Colonic mucosa (tissue), 4 donors: ENCODE measurements around the gene PDK3. TPM values are rescaled to one million over a fixed set of nuclear protein-coding genes. Genes with fewer than 3 reads are reported as not detected.

Experiments used
- DNase-seq: peaks from one replicate; pipeline ENCODE4 v3.0.0-alpha.2; 2020
- H3K27ac ChIP-seq: fragments of 200-600 bp; one replicate; pipeline ENCODE4 v1.8.0; 2021
- H3K27me3 ChIP-seq: fragments of 200-600 bp; one replicate; pipeline ENCODE4 v1.8.0; 2021
- H3K36me3 ChIP-seq: fragments of 200-600 bp; one replicate; pipeline ENCODE4 v1.8.0; 2021
- H3K4me1 ChIP-seq: fragments of 200-600 bp; one replicate; pipeline ENCODE4 v1.8.0; 2021; ENCODE audit warnings: mild to moderate bottlenecking
- H3K4me3 ChIP-seq: fragments of 200-600 bp; one replicate; pipeline ENCODE4 v1.8.0; 2021
- H3K9ac ChIP-seq, 2 donors: one replicate each; pipeline ENCODE4 v1.7.0; 2013; ENCODE audit warnings: control low read depth in 2 of 2, low read depth in 2 of 2, low read length in 2 of 2
- H3K9me3 ChIP-seq: fragments of 200-600 bp; one replicate; pipeline ENCODE4 v1.8.0; 2021
- intact Hi-C: fragments of 100-400 bp; cut with DNase I; formaldehyde crosslinking; loops from one replicate; pipeline ENCODE4 v1.14.1; 2022
- total RNA-seq, 2 donors: library from RNA; stranded (reverse); fragmentation: NEBNext Ultra II Directional in 1 of 2; extraction: Animal tissue kit (Norgen Biotek cat#: 25700) in 1 of 2; gene quantifications; one replicate each; pipeline ENCODE4 v1.2.1, GENCODE V29; 2021
- TF ChIP-seq, protein P1 (sequence below): fragments of 200-600 bp; IDR thresholded peaks from one replicate; pipeline ENCODE4 v1.8.0; 2022; ENCODE audit warnings: antibody characterized with exemption, mild to moderate bottlenecking
- donor health status: healthy.
- donor health status: DM: no; HTN: no; CAD: no.
- donor health status: DM: no; HTN: no; CAD: no.

The PDK3 gene
- total RNA-seq, 2 donors from 2014 or later: 18.5 to 37.7 TPM

DNA sequence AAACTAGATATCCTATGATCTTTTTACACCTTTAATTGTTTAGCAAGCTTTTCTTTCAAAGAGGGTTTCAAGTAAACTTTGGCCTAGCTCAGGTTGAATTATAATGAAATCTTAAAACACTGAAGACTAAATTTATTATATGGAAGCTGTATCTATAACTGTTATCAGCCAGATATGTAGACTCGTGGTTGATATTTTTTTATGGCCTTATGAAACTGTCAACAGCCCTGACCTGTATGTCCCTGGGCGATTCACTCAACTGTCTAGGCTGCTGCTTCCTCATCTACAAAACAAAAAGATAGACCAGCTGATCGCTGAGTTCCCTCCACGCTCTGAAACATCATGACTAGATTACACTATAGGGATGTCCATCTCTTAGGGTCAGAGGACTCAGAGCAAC lies 21.2 kb upstream of the PDK3 start:
- Histone ChIP-seq H3K9ac (no peak overlapping the region), H3K9me3 (no peaks in the 10 kb centered on the region), H3K36me3 (no peaks in the 10 kb centered on the region), H3K27me3 (no peaks in the 10 kb centered on the region), H3K4me1 (no peaks in the 10 kb centered on the region), H3K27ac (no peak overlapping the region), H3K4me3 (no peak overlapping the region)
- TF ChIP-seq, protein P1, sequence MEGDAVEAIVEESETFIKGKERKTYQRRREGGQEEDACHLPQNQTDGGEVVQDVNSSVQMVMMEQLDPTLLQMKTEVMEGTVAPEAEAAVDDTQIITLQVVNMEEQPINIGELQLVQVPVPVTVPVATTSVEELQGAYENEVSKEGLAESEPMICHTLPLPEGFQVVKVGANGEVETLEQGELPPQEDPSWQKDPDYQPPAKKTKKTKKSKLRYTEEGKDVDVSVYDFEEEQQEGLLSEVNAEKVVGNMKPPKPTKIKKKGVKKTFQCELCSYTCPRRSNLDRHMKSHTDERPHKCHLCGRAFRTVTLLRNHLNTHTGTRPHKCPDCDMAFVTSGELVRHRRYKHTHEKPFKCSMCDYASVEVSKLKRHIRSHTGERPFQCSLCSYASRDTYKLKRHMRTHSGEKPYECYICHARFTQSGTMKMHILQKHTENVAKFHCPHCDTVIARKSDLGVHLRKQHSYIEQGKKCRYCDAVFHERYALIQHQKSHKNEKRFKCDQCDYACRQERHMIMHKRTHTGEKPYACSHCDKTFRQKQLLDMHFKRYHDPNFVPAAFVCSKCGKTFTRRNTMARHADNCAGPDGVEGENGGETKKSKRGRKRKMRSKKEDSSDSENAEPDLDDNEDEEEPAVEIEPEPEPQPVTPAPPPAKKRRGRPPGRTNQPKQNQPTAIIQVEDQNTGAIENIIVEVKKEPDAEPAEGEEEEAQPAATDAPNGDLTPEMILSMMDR: no peak
- intact Hi-C loops: no loop called here
- DNase-seq: no peak

DNA sequence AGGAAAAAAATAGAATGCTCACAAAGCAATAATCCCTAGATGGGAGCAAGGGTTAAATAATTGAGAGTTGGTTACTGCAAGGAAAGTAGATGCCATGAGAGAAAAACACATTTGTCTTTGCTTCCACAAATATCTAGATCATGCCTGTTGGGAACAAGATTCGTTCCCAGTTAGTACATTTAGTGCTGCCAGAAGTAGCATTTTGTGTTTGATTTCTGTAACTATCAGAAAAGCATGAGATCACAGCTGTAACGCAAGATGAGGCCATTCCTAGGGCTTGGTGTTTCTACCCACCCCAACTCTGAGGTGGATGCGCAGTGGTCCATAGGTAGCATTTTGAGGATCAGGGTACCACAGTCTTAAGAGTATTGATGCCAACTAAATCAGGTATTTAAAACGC lies 20.4 kb upstream of the PDK3 start:
- TF ChIP-seq, protein P1: no peak
- H3K4me3 ChIP-seq: no peak overlapping the region
- H3K9me3 ChIP-seq: no peaks in the 10 kb centered on the region
- H3K4me1 ChIP-seq: no peaks in the 10 kb centered on the region
- H3K9ac ChIP-seq: no peak overlapping the region
- intact Hi-C loops: no loop called here
- DNase-seq: no peak
- H3K36me3 ChIP-seq: no peaks in the 10 kb centered on the region
- no peak overlapping the region for H3K27ac ChIP-seq
- no peaks in the 10 kb centered on the region for H3K27me3 ChIP-seq

DNA sequence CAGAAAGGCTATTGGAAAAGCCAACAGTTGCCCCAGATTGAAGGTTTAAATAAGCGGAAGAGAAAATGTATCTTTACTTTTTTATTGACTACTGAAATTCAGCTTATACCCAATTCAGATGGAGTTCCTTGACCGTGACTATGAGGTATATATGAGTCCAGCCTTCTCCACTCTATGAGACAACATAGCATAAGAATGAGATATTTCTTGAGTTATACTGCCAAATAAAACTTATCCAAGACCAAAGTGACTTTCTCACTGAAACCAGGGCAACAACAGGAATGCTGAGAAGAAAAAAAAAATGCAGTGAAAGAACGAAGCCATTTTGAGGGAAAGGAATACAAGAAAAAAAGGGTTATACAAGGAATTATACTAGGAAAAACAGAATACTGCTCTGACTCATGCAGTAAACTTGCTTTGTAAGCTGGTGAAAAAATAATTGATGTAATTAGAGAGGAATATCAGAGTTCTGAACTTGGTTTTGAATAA lies 16.3 kb upstream of the PDK3 start:
- no peak overlapping the region for H3K27ac ChIP-seq
- no peak overlapping the region for H3K4me3 ChIP-seq
- no peaks in the 10 kb centered on the region for H3K9me3 ChIP-seq
- intact Hi-C loops: no loop called here
- H3K36me3 ChIP-seq: no peaks in the 10 kb centered on the region
- DNase-seq: no peak
- H3K9ac ChIP-seq: no peak overlapping the region
- H3K27me3 ChIP-seq: no peaks in the 10 kb centered on the region
- H3K4me1 ChIP-seq: no peaks in the 10 kb centered on the region
- TF ChIP-seq, protein P1: no peak

DNA sequence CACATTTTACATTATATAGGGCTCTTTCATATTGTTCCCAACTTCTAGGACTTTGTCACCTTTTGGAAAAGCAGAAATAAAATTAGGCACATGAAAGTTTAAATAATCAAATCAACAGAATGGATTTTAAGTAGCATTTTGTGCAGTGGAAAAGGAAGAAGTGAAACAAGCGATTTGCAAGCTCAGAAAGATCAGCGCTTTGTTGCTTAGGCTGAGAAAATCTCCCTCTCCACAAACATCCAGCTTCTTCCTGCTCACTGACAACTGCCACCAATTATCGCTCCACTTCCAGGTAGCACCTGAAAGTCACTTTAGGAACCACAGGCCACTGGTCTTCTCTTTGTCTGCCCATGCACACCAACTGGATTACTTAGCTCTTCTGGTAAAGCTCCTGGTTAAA lies 2.0 kb upstream of the PDK3 start:
- intact Hi-C loops: no loop called here

DNA sequence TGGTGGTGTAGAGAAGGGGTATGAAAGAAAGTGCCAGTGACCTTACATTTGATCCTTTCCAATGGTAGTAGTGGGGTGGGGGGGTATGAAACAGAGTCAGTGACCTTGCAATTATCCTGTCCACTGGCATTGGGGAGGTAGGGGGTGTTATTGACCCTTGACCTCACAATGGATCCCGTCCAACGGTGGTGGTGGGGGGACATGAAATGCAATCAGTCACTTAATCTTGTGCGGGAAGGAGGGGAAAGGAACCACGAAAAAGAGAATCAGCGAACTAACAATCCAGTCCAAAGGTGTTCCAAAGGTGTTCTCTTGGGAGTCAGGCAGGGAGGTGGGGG lies 619 bp upstream of the PDK3 start:
- DNase-seq: no peak
- Histone ChIP-seq H3K27me3 (no peaks in the 10 kb centered on the region), H3K36me3 (no peaks in the 10 kb centered on the region), H3K27ac (peak overlapping the region; percentile 84), H3K4me3 (peak overlapping the region; percentile 71), H3K9me3 (no peaks in the 10 kb centered on the region), H3K9ac (peak overlapping the region; percentile 54 to 70), H3K4me1 (no peaks in the 10 kb centered on the region)
- intact Hi-C loops: no loop called here
- TF ChIP-seq, protein P1: no peak

More for the DNA sequence above, 2.0 kb upstream of the PDK3 start:
- Histone ChIP-seq H3K36me3 (no peaks in the 10 kb centered on the region), H3K4me1 (no peaks in the 10 kb centered on the region), H3K9me3 (no peaks in the 10 kb centered on the region), H3K4me3 (no peak overlapping the region), H3K9ac (no peak overlapping the region), H3K27ac (no peak overlapping the region), H3K27me3 (no peaks in the 10 kb centered on the region)
- TF ChIP-seq, protein P1: no peak
- no peak for DNase-seq

DNA sequence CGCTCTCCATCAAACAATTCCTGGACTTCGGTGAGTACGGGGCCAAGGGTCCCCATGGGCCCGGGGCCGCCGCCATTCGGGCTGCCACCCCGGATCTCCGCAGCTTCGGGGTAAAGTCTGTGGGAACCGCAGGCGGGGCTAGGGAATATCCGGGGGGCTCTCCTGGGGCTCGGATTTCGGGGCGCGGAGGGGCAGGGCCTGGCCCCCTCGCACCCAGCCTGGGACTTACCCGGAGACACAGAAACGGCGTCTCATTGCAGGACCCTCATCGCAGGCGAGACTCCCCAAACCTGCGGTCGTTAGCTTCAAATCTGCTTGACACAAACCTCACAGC lies 413 bp downstream of the PDK3 start:
- H3K9ac ChIP-seq: peak overlapping the region; percentile 16 to 81
- no peaks in the 10 kb centered on the region for H3K9me3 ChIP-seq
- no peaks in the 10 kb centered on the region for H3K27me3 ChIP-seq
- H3K36me3 ChIP-seq: no peaks in the 10 kb centered on the region
- intact Hi-C loops: no loop called here
- TF ChIP-seq, protein P1: no peak
- no peaks in the 10 kb centered on the region for H3K4me1 ChIP-seq
- DNase-seq: no peak
- peak overlapping the region; percentile 71 for H3K4me3 ChIP-seq
- H3K27ac ChIP-seq: peak overlapping the region; percentile 84
